Sigmoid colon (tissue), 7 donors: ENCODE results near the gene ABCD4. TPM values are rescaled to one million over a fixed set of nuclear protein-coding genes. Genes with fewer than 3 reads are reported as not detected.

ENCODE experiments used
- DNase-seq: peaks from one replicate; pipeline ENCODE4 v3.0.0-alpha.2; 2019
- H3K27ac ChIP-seq, 4 donors: fragments of 200-600 bp; sonication (generic); one replicate each; pipeline ENCODE4 v1.5.1; 2016 to 2019; ENCODE audit warnings: mild to moderate bottlenecking in 1 of 4
- H3K27me3 ChIP-seq, 3 donors: fragments of 200-600 bp; sonication (generic); one replicate each; pipeline ENCODE4 v1.5.1; 2019; ENCODE audit warnings: mild to moderate bottlenecking in 1 of 3
- H3K36me3 ChIP-seq, 4 donors: fragments of 200-600 bp; sonication (generic); one replicate each; pipeline ENCODE4 v1.5.1; 2016 to 2019
- H3K4me1 ChIP-seq, 4 donors: fragments of 200-600 bp; sonication (generic); one replicate each; pipeline ENCODE4 v1.5.1; 2017 to 2019
- H3K4me3 ChIP-seq, 4 donors: fragments of 200-600 bp; sonication (generic); one replicate each; pipeline ENCODE4 v1.5.1; 2017 to 2019; ENCODE audit warnings: mild to moderate bottlenecking in 2 of 4, moderate library complexity in 1 of 4
- H3K9me3 ChIP-seq, 4 donors: fragments of 200-600 bp in 3 of 4; sonication (generic) in 3 of 4; one replicate each; pipeline versions ENCODE4 v1.5.1 to v1.6.1; 2013 to 2019
- EP300 ChIP-seq, 4 donors: sonication (generic); formaldehyde crosslinking; IDR thresholded peaks; one replicate each; pipeline ENCODE4 v1.6.1; 2017; ENCODE audit warnings: antibody characterized with exemption in 4 of 4
- POLR2A ChIP-seq, 2 donors: fragments of 450-650 bp; IDR thresholded peaks; one replicate each; pipeline ENCODE4 v1.6.1; 2016; ENCODE audit warnings: antibody characterized with exemption in 2 of 2, mild to moderate bottlenecking in 2 of 2, moderate library complexity in 2 of 2
- POLR2AphosphoS5 ChIP-seq, 4 donors: sonication (generic); formaldehyde crosslinking; IDR thresholded peaks; one replicate each; pipeline ENCODE4 v1.6.1; 2017; ENCODE audit warnings: antibody characterized with exemption in 4 of 4
- WGBS, 2 donors: extraction: QIAGEN DNeasy Blood & Tissue Kit; methylation state at CpG; one replicate each; pipeline ENCODE4 v1.1.7; 2013; 5-methylcytosine and 5-hydroxymethylcytosine counted together
- intact Hi-C: fragments of 100-400 bp; cut with DNase I; formaldehyde crosslinking; loops from one replicate; pipeline ENCODE4 v1.15.1; 2023
- polyA plus RNA-seq, 3 donors: library from polyadenylated mRNA; stranded (reverse); fragments of 200-250 nt; gene quantifications; one replicate each; pipeline ENCODE4 v1.2.3, GENCODE V29; 2013
- total RNA-seq, 4 donors: library from RNA; depleted of rRNA; stranded (reverse); fragments of >200 nt; gene quantifications; one replicate each; pipeline ENCODE4 v1.1.0, GENCODE V29; 2016
- TF ChIP-seq, protein P1 (sequence below), 4 experiments: fragments of 450-650 bp in 3 of 4; fragments of 200-600 bp in 1 of 4; IDR thresholded peaks; one replicate each; pipeline ENCODE4 v1.5.1; 2016 to 2019; ENCODE audit warnings: antibody characterized with exemption in 4 of 4, mild to moderate bottlenecking in 3 of 4, moderate library complexity in 2 of 4
- donor health status: healthy with polysubstance abuse.
- donor health status: Bipolar disorder and iron deficiency.
- donor health status: healthy.

ABCD4 gene
- total and polyA plus RNA-seq, 7 donors, result 13.6 to 50.1 (median 28.9) TPM

DNA sequence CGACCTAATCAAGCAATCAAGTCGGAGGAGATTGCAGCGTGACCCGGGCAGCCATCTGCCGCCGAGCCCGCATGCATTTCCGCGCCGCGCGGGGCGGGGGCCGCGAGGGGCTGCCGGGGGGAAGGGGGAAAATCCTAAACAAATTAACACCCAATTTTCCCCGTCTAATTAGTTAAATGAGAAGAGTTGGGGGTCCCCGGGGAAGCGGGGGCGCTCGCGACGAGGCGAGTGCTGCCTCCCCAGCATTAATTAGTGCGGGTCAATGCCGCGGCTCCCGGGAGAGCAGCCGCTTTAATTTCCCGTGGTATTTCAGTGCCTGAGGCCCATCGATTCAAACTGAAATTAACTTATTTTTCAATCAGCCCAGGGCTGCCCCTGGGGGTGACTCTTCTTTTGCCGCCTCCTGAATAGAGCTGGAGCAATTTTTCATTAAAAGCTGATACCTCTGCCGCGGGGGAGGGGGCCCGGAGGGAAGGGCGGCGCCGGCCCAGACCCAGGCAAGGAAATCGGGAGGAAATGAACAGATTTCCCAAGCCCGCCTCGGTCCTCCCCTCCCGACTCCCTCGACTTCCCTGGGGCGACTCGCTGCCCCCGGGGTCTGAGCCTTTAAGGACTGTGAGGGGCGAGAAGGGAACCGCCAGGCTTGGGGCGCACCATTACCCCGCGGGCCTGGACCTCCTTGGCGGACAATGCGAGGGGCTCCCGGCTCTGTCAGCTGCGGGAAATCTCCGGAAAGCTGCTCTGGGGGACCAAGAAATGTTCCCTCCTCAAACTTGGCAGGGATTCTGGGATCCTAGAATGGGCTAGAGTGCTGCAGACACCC is 44.6 kb downstream of the ABCD4 start:
- DNase-seq, result no peak
- Histone ChIP-seq H3K9me3 (no peaks in the 10 kb centered on the region), H3K4me1 (peaks cover 0 to 19% (median 15%) of the 10 kb centered on the region in 4 donors), H3K36me3 (no peaks in the 10 kb centered on the region), H3K4me3 (peak overlapping the region; percentile 37 to 63 (median 50)), H3K27me3 (peaks cover 0 to 20% (median 6%) of the 10 kb centered on the region in 3 donors), H3K27ac (peak overlapping the region in 1 of 4 donors; percentile 29)
- WGBS, 2 donors, result 6 to 11% methylated on average over 56 of the region's 56 CpGs
- intact Hi-C loops, result loop anchor here (5.0 kb wide), 1 partner anchor 44 kb away; the partner anchor contains the start of gene ABCD4
- TF ChIP-seq POLR2A (IDR thresholded peaks at IDR 0.05) (no peak), EP300 (IDR thresholded peaks at IDR 0.05) (no peak), POLR2AphosphoS5 (IDR thresholded peaks at IDR 0.05) (no peak)
- TF ChIP-seq, protein P1, sequence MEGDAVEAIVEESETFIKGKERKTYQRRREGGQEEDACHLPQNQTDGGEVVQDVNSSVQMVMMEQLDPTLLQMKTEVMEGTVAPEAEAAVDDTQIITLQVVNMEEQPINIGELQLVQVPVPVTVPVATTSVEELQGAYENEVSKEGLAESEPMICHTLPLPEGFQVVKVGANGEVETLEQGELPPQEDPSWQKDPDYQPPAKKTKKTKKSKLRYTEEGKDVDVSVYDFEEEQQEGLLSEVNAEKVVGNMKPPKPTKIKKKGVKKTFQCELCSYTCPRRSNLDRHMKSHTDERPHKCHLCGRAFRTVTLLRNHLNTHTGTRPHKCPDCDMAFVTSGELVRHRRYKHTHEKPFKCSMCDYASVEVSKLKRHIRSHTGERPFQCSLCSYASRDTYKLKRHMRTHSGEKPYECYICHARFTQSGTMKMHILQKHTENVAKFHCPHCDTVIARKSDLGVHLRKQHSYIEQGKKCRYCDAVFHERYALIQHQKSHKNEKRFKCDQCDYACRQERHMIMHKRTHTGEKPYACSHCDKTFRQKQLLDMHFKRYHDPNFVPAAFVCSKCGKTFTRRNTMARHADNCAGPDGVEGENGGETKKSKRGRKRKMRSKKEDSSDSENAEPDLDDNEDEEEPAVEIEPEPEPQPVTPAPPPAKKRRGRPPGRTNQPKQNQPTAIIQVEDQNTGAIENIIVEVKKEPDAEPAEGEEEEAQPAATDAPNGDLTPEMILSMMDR (IDR thresholded peaks at IDR 0.05), result no peak

DNA sequence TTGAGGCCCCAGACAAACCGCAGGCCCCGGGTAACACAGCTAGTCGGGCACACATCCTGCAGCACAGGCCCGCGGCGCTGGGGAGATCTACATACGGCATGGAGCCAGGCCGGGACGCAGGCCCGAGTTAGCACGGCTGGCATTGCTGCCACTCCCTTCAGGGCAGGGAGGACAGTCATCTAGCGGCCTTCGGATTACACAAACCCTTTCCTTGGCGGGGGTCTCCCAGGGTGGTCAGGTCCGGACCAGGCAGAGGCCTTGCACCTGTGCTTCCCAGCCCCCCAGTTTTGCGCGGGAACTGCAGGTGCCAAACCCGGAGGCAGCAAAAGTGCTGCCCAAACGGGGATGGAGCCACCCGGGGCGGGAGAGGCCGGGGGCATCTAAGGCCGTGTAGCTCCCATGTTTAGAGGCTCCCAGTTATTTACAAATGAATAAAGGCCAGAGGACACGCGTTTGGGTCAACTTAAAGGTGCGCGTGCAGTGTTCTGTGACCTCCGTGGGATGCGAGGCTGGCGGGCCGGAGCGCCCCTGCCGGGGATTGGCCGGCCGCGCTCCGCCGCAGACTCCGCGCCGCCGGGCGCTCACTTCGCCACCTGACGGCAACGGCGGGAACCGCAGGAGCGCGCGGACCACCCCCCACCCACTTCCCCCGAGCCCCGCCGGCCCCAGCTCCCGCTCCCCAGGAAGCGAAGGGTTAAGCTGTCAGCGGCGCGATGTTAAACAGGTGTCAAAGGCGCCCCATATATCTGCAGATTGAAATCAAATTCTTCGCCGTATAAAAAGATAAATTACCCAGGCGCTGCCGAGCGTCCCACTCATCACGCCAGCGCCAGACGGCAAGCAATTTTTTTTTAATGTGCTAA is 45.4 kb downstream of the ABCD4 start:
- 2 to 4% methylated on average over 68 of the region's 68 CpGs for WGBS, 2 donors
- no peak for DNase-seq
- Histone ChIP-seq H3K4me3 (peak overlapping the region; percentile 37 to 63 (median 50)), H3K4me1 (peaks cover 0 to 19% (median 15%) of the 10 kb centered on the region in 4 donors), H3K36me3 (no peaks in the 10 kb centered on the region), H3K27me3 (peaks cover 0 to 20% (median 6%) of the 10 kb centered on the region in 3 donors), H3K9me3 (no peaks in the 10 kb centered on the region), H3K27ac (peak overlapping the region in 1 of 4 donors; percentile 29)
- intact Hi-C loops, result loop anchor here (5.0 kb wide), 1 partner anchor 45 kb away; the partner anchor contains the start of gene ABCD4
- TF ChIP-seq, protein P1 (IDR thresholded peaks at IDR 0.05), result peak; percentile 33 to 100 (median 66)
- TF ChIP-seq POLR2AphosphoS5 (IDR thresholded peaks at IDR 0.05), result peak in 1 of 4 donors; percentile 5
- no peak for TF ChIP-seq EP300 (IDR thresholded peaks at IDR 0.05)
- TF ChIP-seq POLR2A (IDR thresholded peaks at IDR 0.05), result no peak

DNA sequence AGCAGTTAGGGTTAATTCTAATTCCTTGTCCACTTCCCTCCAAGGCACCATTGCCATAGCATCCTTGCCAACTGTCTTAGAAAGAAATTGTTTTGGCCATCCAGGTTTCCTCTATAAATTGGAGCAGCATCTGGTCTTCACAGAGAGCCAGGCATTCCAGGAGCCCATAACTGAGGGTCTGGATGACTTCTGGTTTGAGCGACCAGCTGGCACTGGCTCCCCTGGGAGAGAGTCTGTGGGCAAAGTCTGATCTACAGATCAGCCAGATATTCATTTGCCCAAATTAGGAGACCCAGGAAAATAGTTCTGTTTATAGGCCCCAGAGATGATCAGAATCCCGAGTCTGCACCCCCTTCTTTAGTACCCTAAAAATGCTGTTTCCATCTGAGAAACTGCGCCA is 47.5 kb downstream of the ABCD4 start:
- intact Hi-C loops, result loop anchor here (5.0 kb wide), 1 partner anchor 47 kb away; the partner anchor contains the start of gene ABCD4
- Histone ChIP-seq H3K36me3 (no peaks in the 10 kb centered on the region), H3K27me3 (peaks cover 5 to 24% (median 6%) of the 10 kb centered on the region in 3 donors), H3K27ac (no peak overlapping the region), H3K4me1 (peaks cover 0 to 25% (median 15%) of the 10 kb centered on the region in 4 donors), H3K9me3 (no peaks in the 10 kb centered on the region), H3K4me3 (no peak overlapping the region)
- no peak for DNase-seq
- 84 to 86% methylated on average over 3 of the region's 3 CpGs for WGBS, 2 donors
- TF ChIP-seq EP300 (IDR thresholded peaks at IDR 0.05) (no peak), POLR2AphosphoS5 (IDR thresholded peaks at IDR 0.05) (no peak), POLR2A (IDR thresholded peaks at IDR 0.05) (no peak)
- TF ChIP-seq, protein P1 (IDR thresholded peaks at IDR 0.05), result no peak

DNA sequence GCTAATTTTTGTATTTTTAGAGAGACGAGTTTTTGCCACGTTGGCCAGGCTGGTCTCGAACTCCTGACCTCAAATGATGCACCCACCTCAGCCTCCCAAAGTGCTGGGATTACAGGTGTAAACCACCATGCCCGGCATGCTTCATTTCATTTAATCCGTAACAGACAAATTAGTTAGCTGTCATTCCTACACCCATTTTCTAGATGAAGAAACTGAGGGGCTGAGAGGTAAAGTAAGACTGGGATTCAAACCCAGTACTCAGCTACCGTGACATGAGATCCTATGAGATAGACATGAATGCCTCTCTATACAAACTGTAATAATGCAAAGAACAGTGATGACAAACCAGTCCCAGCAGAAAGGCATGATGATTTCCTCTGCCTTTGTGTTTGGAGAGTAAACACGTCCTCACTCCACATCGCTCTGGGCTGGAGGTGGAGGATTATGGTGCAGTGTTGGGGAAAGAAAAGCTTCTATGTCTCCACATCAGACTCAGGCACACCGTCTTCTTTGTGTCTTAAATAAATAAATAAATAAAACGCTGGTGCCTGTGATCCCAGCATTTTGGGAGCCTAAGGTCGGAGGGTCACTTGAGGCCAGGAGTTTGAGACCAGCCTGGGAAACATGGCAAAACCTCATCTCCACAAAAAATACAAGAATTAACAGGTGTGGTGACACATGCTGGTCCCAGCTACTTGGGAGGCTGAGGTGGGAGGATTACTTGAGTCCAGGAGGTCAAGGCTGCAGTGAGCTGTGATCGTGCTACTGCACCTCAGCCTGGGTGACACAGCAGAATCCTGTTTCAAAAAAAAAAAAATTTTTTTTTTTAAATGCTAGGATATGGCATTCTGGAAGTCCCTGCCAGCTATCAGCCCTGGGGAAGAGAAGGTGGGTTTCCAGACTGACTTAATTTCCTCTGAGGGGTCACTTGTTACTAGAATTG is 53.0 kb downstream of the ABCD4 start:
- WGBS, 2 donors, result 57 to 72% methylated on average over 12 of the region's 12 CpGs
- H3K4me1 ChIP-seq, result peaks cover 0 to 7% (median 0%) of the 10 kb centered on the region in 4 donors
- DNase-seq, result no peak
- H3K27me3 ChIP-seq, result peaks cover 2 to 29% (median 14%) of the 10 kb centered on the region in 3 donors
- H3K4me3 ChIP-seq, result no peak overlapping the region
- H3K27ac ChIP-seq, result no peak overlapping the region
- H3K36me3 ChIP-seq, result no peaks in the 10 kb centered on the region
- intact Hi-C loops, result loop anchor here (2.0 to 5.0 kb wide), 2 partner anchors 32 to 139 kb away; no protein-coding TSS in a partner anchor
- H3K9me3 ChIP-seq, result no peaks in the 10 kb centered on the region
- TF ChIP-seq EP300 (IDR thresholded peaks at IDR 0.05), result no peak
- TF ChIP-seq, protein P1 (IDR thresholded peaks at IDR 0.05), result no peak
- TF ChIP-seq POLR2A (IDR thresholded peaks at IDR 0.05), result no peak
- no peak for TF ChIP-seq POLR2AphosphoS5 (IDR thresholded peaks at IDR 0.05)
